Activated T-cell treated with anti-CD3 and anti-CD28 coated beads, Interleukin-2, amount 50 U/mL, for 72 hours (primary cell): Measurements from ENCODE around the gene FOXE1. TPM values are rescaled to one million over a fixed set of nuclear protein-coding genes. Genes with fewer than 3 reads are reported as not detected.

Experiments
- ATAC-seq, 2 donors: fragments of 150-1000 bp; cut with Tn5 transposase; replicated peaks in 1 of 2; 2 replicates each; pipeline ENCODE4 v1.10.0; 2021; ENCODE audit warnings: moderate library complexity in 2 of 2, mild to moderate bottlenecking in 1 of 2
- DNase-seq, 2 donors: peaks; one replicate each; pipeline ENCODE4 v3.0.0; 2021 to 2022; ENCODE audit warnings: mixed read lengths in 1 of 2
- H3K27ac Mint-ChIP-seq: one replicate; pipeline ENCODE4 v1.8.0; 2022; ENCODE audit warnings: mild to moderate bottlenecking, moderate library complexity, mixed read lengths
- H3K27me3 Mint-ChIP-seq: one replicate; pipeline ENCODE4 v1.8.0; 2022; ENCODE audit warnings: low read depth, mixed read lengths
- H3K36me3 Mint-ChIP-seq, 2 donors: one replicate each; pipeline ENCODE4 v1.8.0; 2022; ENCODE audit warnings: mixed read lengths in 2 of 2, mild to moderate bottlenecking in 1 of 2; ENCODE audit not compliant: insufficient read depth in 2 of 2
- H3K4me1 Mint-ChIP-seq: one replicate; pipeline ENCODE4 v1.8.0; 2022; ENCODE audit warnings: low read depth, mixed read lengths
- H3K4me3 Mint-ChIP-seq, 2 donors: one replicate each; pipeline ENCODE4 v1.8.0; 2022; ENCODE audit warnings: mild to moderate bottlenecking in 2 of 2, mixed read lengths in 2 of 2, moderate library complexity in 2 of 2
- H3K9me3 Mint-ChIP-seq, 2 donors: one replicate each; pipeline ENCODE4 v1.8.0; 2022; ENCODE audit warnings: mixed read lengths in 2 of 2
- total RNA-seq, 2 donors: library from RNA; stranded (reverse); gene quantifications; one replicate each; pipeline ENCODE4 v1.2.3, GENCODE V29; 2022

The FOXE1 gene
- total RNA-seq, 2 donors from 2014 or later: 0.79 to 0.96 TPM

- no peak overlapping the region for H3K4me3 Mint-ChIP-seq
- peaks cover 9% of the 10 kb centered on the region for H3K4me1 Mint-ChIP-seq
- H3K27me3 Mint-ChIP-seq: no peaks in the 10 kb centered on the region
- peak; percentile 62 to 65 for ATAC-seq
- peak; percentile 68 to 76 for DNase-seq
- peaks cover 0 to 2% of the 10 kb centered on the region in 2 donors for H3K9me3 Mint-ChIP-seq
- peaks cover 8 to 9% of the 10 kb centered on the region in 2 donors for H3K36me3 Mint-ChIP-seq
- no peak overlapping the region for H3K27ac Mint-ChIP-seq
Observed at GRCh38 chr9:97889941-97890887, 37.2 kb downstream of the FOXE1 start.

- ATAC-seq: no peak
- Mint-ChIP-seq H3K9me3 (peaks cover 0 to 2% of the 10 kb centered on the region in 2 donors), H3K4me1 (peaks cover 14% of the 10 kb centered on the region), H3K27ac (no peak overlapping the region), H3K27me3 (no peaks in the 10 kb centered on the region), H3K4me3 (no peak overlapping the region), H3K36me3 (peaks cover 8 to 9% of the 10 kb centered on the region in 2 donors)
- no peak for DNase-seq
Observed at GRCh38 chr9:97891736-97892135, 38.7 kb downstream of the FOXE1 start.

GRCh38 chr9:97892421-97892820 lies 39.4 kb downstream of the FOXE1 start:
- no peak for ATAC-seq
- H3K27ac Mint-ChIP-seq: no peak overlapping the region
- H3K27me3 Mint-ChIP-seq: no peaks in the 10 kb centered on the region
- peaks cover 14% of the 10 kb centered on the region for H3K4me1 Mint-ChIP-seq
- no peak overlapping the region for H3K4me3 Mint-ChIP-seq
- peaks cover 8 to 9% of the 10 kb centered on the region in 2 donors for H3K36me3 Mint-ChIP-seq
- DNase-seq: no peak
- peaks cover 0 to 2% of the 10 kb centered on the region in 2 donors for H3K9me3 Mint-ChIP-seq

- no peak overlapping the region for H3K27ac Mint-ChIP-seq
- H3K9me3 Mint-ChIP-seq: peaks cover 0 to 2% of the 10 kb centered on the region in 2 donors
- peaks cover 8 to 9% of the 10 kb centered on the region in 2 donors for H3K36me3 Mint-ChIP-seq
- no peaks in the 10 kb centered on the region for H3K27me3 Mint-ChIP-seq
- peaks cover 12% of the 10 kb centered on the region for H3K4me1 Mint-ChIP-seq
- DNase-seq: no peak
- H3K4me3 Mint-ChIP-seq: no peak overlapping the region
- no peak for ATAC-seq
Observed at GRCh38 chr9:97895211-97895610, 42.2 kb downstream of the FOXE1 start.

- H3K27ac Mint-ChIP-seq: no peak overlapping the region
- DNase-seq (peak in 1 of 2 donors; percentile 16), ATAC-seq (peak; percentile 45 to 61)
- H3K4me3 Mint-ChIP-seq: no peak overlapping the region
- peaks cover 8 to 9% of the 10 kb centered on the region in 2 donors for H3K36me3 Mint-ChIP-seq
- no peaks in the 10 kb centered on the region for H3K27me3 Mint-ChIP-seq
- H3K9me3 Mint-ChIP-seq: peaks cover 0 to 2% of the 10 kb centered on the region in 2 donors
- peaks cover 15% of the 10 kb centered on the region for H3K4me1 Mint-ChIP-seq
Observed at GRCh38 chr9:97895695-97896332, 42.8 kb downstream of the FOXE1 start.

GRCh38 chr9:97900103-97900737 lies 47.2 kb downstream of the FOXE1 start:
- ATAC-seq (no peak), DNase-seq (no peak)
- Mint-ChIP-seq H3K27me3 (no peaks in the 10 kb centered on the region), H3K9me3 (no peaks in the 10 kb centered on the region), H3K36me3 (peaks cover 0 to 2% of the 10 kb centered on the region in 2 donors), H3K4me1 (peaks cover 52% of the 10 kb centered on the region), H3K27ac (peak overlapping the region; percentile 73), H3K4me3 (no peak overlapping the region)

- Mint-ChIP-seq H3K9me3 (no peaks in the 10 kb centered on the region), H3K4me1 (peaks cover 55% of the 10 kb centered on the region), H3K4me3 (peak overlapping the region in 1 of 2 donors; percentile 22), H3K27me3 (no peaks in the 10 kb centered on the region), H3K27ac (peak overlapping the region; percentile 25), H3K36me3 (peaks cover 0 to 2% of the 10 kb centered on the region in 2 donors)
- ATAC-seq: no peak
- DNase-seq: peak in 1 of 2 donors; percentile 27
Observed at GRCh38 chr9:97900738-97901565, 47.9 kb downstream of the FOXE1 start.

- Mint-ChIP-seq H3K36me3 (peaks cover 3 to 9% of the 10 kb centered on the region in 2 donors), H3K4me1 (peaks cover 77% of the 10 kb centered on the region), H3K9me3 (peaks cover 0 to 2% of the 10 kb centered on the region in 2 donors), H3K27ac (peak overlapping the region; percentile 19), H3K4me3 (peak overlapping the region in 1 of 2 donors; percentile 36), H3K27me3 (no peaks in the 10 kb centered on the region)
- DNase-seq (no peak), ATAC-seq (peak; percentile 51 to 65)
Observed at GRCh38 chr9:97903177-97903576, 50.2 kb downstream of the FOXE1 start.

GRCh38 chr9:97904725-97905124 lies 51.7 kb downstream of the FOXE1 start:
- H3K9me3 Mint-ChIP-seq: peaks cover 0 to 2% of the 10 kb centered on the region in 2 donors
- peak overlapping the region; percentile 96 for H3K27ac Mint-ChIP-seq
- no peaks in the 10 kb centered on the region for H3K27me3 Mint-ChIP-seq
- DNase-seq (peak; percentile 55 to 64), ATAC-seq (peak; percentile 80 to 81)
- peaks cover 89% of the 10 kb centered on the region for H3K4me1 Mint-ChIP-seq
- H3K4me3 Mint-ChIP-seq: peak overlapping the region; percentile 78 to 98
- peaks cover 3 to 9% of the 10 kb centered on the region in 2 donors for H3K36me3 Mint-ChIP-seq

GRCh38 chr9:97905228-97905627 lies 52.2 kb downstream of the FOXE1 start:
- H3K36me3 Mint-ChIP-seq: peaks cover 3 to 9% of the 10 kb centered on the region in 2 donors
- H3K27ac Mint-ChIP-seq: peak overlapping the region; percentile 96
- peak overlapping the region; percentile 78 to 98 for H3K4me3 Mint-ChIP-seq
- peak; percentile 42 to 70 for ATAC-seq
- peak; percentile 28 to 43 for DNase-seq
- no peaks in the 10 kb centered on the region for H3K27me3 Mint-ChIP-seq
- peaks cover 0 to 2% of the 10 kb centered on the region in 2 donors for H3K9me3 Mint-ChIP-seq
- peaks cover 89% of the 10 kb centered on the region for H3K4me1 Mint-ChIP-seq
